Measurements from ENCODE around the gene AUP1.
A peak's percentile ranks its signal among the peaks of the same experiment; 100 is the strongest.

Gene AUP1

GRCh38 chr2:74556831-74557370 lies 27.4 kb upstream of the AUP1 start:
- peaks cover 28% of the 10 kb centered on the region for H3K4me1 ChIP-seq (ENCODE audit: control insufficient read depth, low read length)
- H3K4me2 ChIP-seq (ENCODE audit: low read length), result no peak overlapping the region
- no peaks in the 10 kb centered on the region for H3F3A ChIP-seq (ENCODE audit: control insufficient read depth, insufficient read depth)
- peaks cover 17% of the 10 kb centered on the region for H3K79me2 ChIP-seq (ENCODE audit: control insufficient read depth, low read length)
- no peak overlapping the region for H3K27ac ChIP-seq (ENCODE audit: low read depth, low read length)
- H3K9me3 ChIP-seq (ENCODE audit: control insufficient read depth, insufficient read depth, low read length), result no peaks in the 10 kb centered on the region
- H3K36me3 ChIP-seq (ENCODE audit: control insufficient read depth, low read length), result peaks cover 13% of the 10 kb centered on the region
- no peaks in the 10 kb centered on the region; the same call in 1 of the 2 replicates for H4K20me1 ChIP-seq (ENCODE audit: control insufficient read depth, insufficient read depth, low read depth, low read length)
- no peak overlapping the region for H3K4me3 ChIP-seq (ENCODE audit: low read length)
- peaks cover 14% of the 10 kb centered on the region for H3K27me3 ChIP-seq (ENCODE audit: control insufficient read depth, low read length)
- H3K9me2 ChIP-seq (replicated peaks; ENCODE audit: control insufficient read depth, low read length), result no peaks in the 10 kb centered on the region
- TF ChIP-seq CTCF (IDR thresholded peaks at IDR 0.05; ENCODE audit: low read depth, low read length, poor library complexity, severe bottlenecking) (no peak), EZH2phosphoT487 (IDR thresholded peaks at IDR 0.05; ENCODE audit: borderline replicate concordance, low read length) (no peak)

DNA sequence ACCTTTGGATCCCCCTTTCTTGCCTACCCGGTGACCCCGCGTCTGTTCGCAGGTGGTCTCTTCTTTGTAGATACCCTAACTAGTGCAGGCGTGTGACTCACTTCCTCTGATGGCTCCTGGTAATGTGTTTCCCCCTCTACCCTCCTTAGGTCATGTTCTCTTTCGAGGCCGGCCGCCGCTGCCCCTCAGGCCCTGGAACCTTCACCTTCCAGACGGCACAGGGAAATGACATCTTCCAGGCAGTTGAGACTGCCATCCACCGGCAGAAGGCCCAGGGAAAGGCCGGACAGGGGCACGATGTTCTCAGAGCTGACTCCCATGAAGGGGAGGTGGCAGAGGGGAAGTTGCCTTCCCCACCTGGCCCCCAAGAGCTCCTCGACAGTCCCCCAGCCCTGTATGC lies 26.7 kb upstream of the AUP1 start:
- H3K9me2 ChIP-seq (replicated peaks; ENCODE audit: control insufficient read depth, low read length), result no peaks in the 10 kb centered on the region
- peaks cover 17% of the 10 kb centered on the region for H3K79me2 ChIP-seq (ENCODE audit: control insufficient read depth, low read length)
- H3K4me3 ChIP-seq (ENCODE audit: low read length), result no peak overlapping the region; the same call in 1 of the 2 replicates
- H3K4me1 ChIP-seq (ENCODE audit: control insufficient read depth, low read length), result peaks cover 28% of the 10 kb centered on the region
- no peaks in the 10 kb centered on the region; the same call in 1 of the 2 replicates for H4K20me1 ChIP-seq (ENCODE audit: control insufficient read depth, insufficient read depth, low read depth, low read length)
- H3K27me3 ChIP-seq (ENCODE audit: control insufficient read depth, low read length), result peaks cover 13% of the 10 kb centered on the region
- no peak overlapping the region for H3K27ac ChIP-seq (ENCODE audit: low read depth, low read length)
- peak overlapping the region; percentile 87; the same call in 1 of the 2 replicates for H3K4me2 ChIP-seq (ENCODE audit: low read length)
- no peak for TF ChIP-seq CTCF (IDR thresholded peaks at IDR 0.05; ENCODE audit: low read depth, low read length, poor library complexity, severe bottlenecking)
- no peak for TF ChIP-seq EZH2phosphoT487 (IDR thresholded peaks at IDR 0.05; ENCODE audit: borderline replicate concordance, low read length)
- H3F3A ChIP-seq (ENCODE audit: control insufficient read depth, insufficient read depth), result no peaks in the 10 kb centered on the region
- peaks cover 13% of the 10 kb centered on the region for H3K36me3 ChIP-seq (ENCODE audit: control insufficient read depth, low read length)
- no peaks in the 10 kb centered on the region for H3K9me3 ChIP-seq (ENCODE audit: control insufficient read depth, insufficient read depth, low read length)

DNA sequence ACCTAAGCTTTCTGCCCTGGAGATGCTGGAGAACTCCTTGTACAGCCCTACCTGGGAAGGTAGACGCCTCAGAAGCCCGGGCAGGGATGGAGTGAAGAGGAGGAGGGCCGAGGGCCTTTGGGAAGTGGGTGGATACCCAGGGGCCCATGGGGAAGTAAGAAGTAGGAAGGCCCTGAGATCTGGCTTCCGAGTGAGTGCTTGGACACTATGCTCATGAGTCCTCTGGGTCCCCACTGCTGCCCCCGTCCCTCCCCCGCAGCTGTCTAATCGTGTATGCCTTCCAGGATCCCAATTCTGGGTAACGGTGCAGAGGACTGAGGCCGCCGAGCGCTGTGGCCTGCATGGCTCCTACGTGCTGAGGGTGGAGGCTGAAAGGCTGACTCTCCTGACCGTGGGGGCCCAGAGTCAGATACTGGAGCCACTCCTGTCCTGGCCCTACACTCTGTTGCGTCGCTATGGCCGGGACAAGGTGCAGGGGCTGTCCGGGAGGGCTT lies 26.2 kb upstream of the AUP1 start:
- Histone ChIP-seq H3F3A (ENCODE audit: control insufficient read depth, insufficient read depth) (no peaks in the 10 kb centered on the region), H3K4me1 (ENCODE audit: control insufficient read depth, low read length) (peaks cover 28% of the 10 kb centered on the region), H3K9me3 (ENCODE audit: control insufficient read depth, insufficient read depth, low read length) (no peaks in the 10 kb centered on the region), H3K36me3 (ENCODE audit: control insufficient read depth, low read length) (peaks cover 13% of the 10 kb centered on the region), H4K20me1 (ENCODE audit: control insufficient read depth, insufficient read depth, low read depth, low read length) (no peaks in the 10 kb centered on the region; the same call in 1 of the 2 replicates), H3K27me3 (ENCODE audit: control insufficient read depth, low read length) (peaks cover 12% of the 10 kb centered on the region), H3K79me2 (ENCODE audit: control insufficient read depth, low read length) (peaks cover 17% of the 10 kb centered on the region), H3K4me2 (ENCODE audit: low read length) (peak overlapping the region; percentile 87), H3K4me3 (ENCODE audit: low read length) (peak overlapping the region; percentile 91), H3K27ac (ENCODE audit: low read depth, low read length) (no peak overlapping the region), H3K9me2 (replicated peaks; ENCODE audit: control insufficient read depth, low read length) (no peaks in the 10 kb centered on the region)
- TF ChIP-seq CTCF (IDR thresholded peaks at IDR 0.05; ENCODE audit: low read depth, low read length, poor library complexity, severe bottlenecking) (no peak), EZH2phosphoT487 (IDR thresholded peaks at IDR 0.05; ENCODE audit: borderline replicate concordance, low read length) (no peak)
